HL-60 (cell line): ENCODE data around the gene LGALS7.

ENCODE experiments used
- DNase-seq, 2 experiments: peaks; one replicate each; pipeline ENCODE4 v3.0.0-alpha.2; 2010 to 2020; ENCODE audit warnings: low read depth in 1 of 2, low spot score in 1 of 2
- H3K27ac ChIP-seq: fragments of 250-450 bp; sonication (Bioruptor Pico); replicated peaks from 2 replicates; pipeline ENCODE4 v1.5.1; 2020; ENCODE audit warnings: mild to moderate bottlenecking, moderate library complexity
- H3K27me3 ChIP-seq: fragments of 250-450 bp; sonication (Bioruptor Pico); 2 replicates; pipeline ENCODE4 v1.5.1; 2021; ENCODE audit warnings: mild to moderate bottlenecking, moderate library complexity; ENCODE audit not compliant: insufficient read depth, poor library complexity, severe bottlenecking
- H3K4me3 ChIP-seq: replicated peaks from 2 replicates; pipeline ENCODE4 v1.5.1; 2011; ENCODE audit warnings: mild to moderate bottlenecking, control low read depth, low read length; ENCODE audit not compliant: insufficient read depth
- CTCF ChIP-seq: IDR thresholded peaks from one replicate; pipeline ENCODE4 v1.5.1; 2011; ENCODE audit warnings: low read length, control low read depth, inconsistent platforms; ENCODE audit not compliant: insufficient read depth
- GABPA ChIP-seq: IDR thresholded peaks from 2 replicates; pipeline ENCODE4 v1.6.1; 2012; ENCODE audit warnings: low read depth
- POLR2AphosphoS5 ChIP-seq: IDR thresholded peaks from 2 replicates; pipeline ENCODE4 v1.6.1; 2012; ENCODE audit warnings: low read depth
- REST ChIP-seq: IDR thresholded peaks from 2 replicates; pipeline ENCODE4 v1.6.1; 2012; ENCODE audit warnings: low read depth; ENCODE audit not compliant: insufficient replicate concordance
- SPI1 ChIP-seq: IDR thresholded peaks from 2 replicates; pipeline ENCODE4 v1.6.1; 2012; ENCODE audit warnings: low read depth, mild to moderate bottlenecking, borderline replicate concordance

Gene LGALS7

GRCh38 chr19:38743394-38744297 is 29.7 kb downstream of the LGALS7 start:
- Histone ChIP-seq H3K27me3 (no peaks in the 10 kb centered on the region), H3K4me3 (no peak overlapping the region), H3K27ac (no peak overlapping the region)
- TF ChIP-seq GABPA = no peak
- no peak for TF ChIP-seq SPI1
- no peak for TF ChIP-seq POLR2AphosphoS5
- TF ChIP-seq CTCF = no peak
- no peak for TF ChIP-seq REST
- DNase-seq = no peak

- TF ChIP-seq POLR2AphosphoS5 (no peak), CTCF (no peak), GABPA (no peak), SPI1 (no peak), REST (no peak)
- Histone ChIP-seq H3K27ac (no peak overlapping the region), H3K27me3 (no peaks in the 10 kb centered on the region), H3K4me3 (no peak overlapping the region)
- no peak for DNase-seq
These were observed 30.4 kb downstream of the LGALS7 start for GRCh38 chr19:38742906-38743305.

GRCh38 chr19:38742296-38742695 is 31.0 kb downstream of the LGALS7 start:
- no peak overlapping the region for H3K4me3 ChIP-seq
- no peaks in the 10 kb centered on the region for H3K27me3 ChIP-seq
- H3K27ac ChIP-seq = no peak overlapping the region
- TF ChIP-seq GABPA = no peak
- no peak for TF ChIP-seq SPI1
- no peak for TF ChIP-seq REST
- no peak for DNase-seq
